Endothelial cell of umbilical vein (primary cell): Measurements from ENCODE around the gene METTL24. TPM values are rescaled to one million over a fixed set of nuclear protein-coding genes. Genes with fewer than 3 reads are reported as not detected.

Source experiments
- BruUV-seq: library from RNA; stranded (reverse); fragments of 400-500 nt; replicated peaks from 2 replicates; lab custom pipeline; 2021; lab: Mats Ljungman, UMichigan
- CTCF ChIA-PET: fragments of 300-600, 350-600 bp; sonication (Branson Sonifier 250); formaldehyde crosslinking; loops from one replicate; lab custom pipeline; 2021; ENCODE audit warnings: antibody characterized with exemption, inconsistent platforms; lab: Charles Lee
- POLR2A ChIA-PET: fragments of 300-600, 350-600 bp; sonication (Branson Sonifier 250); formaldehyde crosslinking; loops from one replicate; lab custom pipeline; 2021; ENCODE audit warnings: antibody characterized with exemption, inconsistent platforms; lab: Charles Lee
- DNase-seq: peaks from one replicate; pipeline ENCODE4 v3.0.0-alpha.2; 2011; ENCODE audit warnings: low read depth, low spot score
- FAIRE-seq: peaks from 2 replicates; lab custom pipeline; 2011; peaks lifted over from hg19 to GRCh38; lab: Jason Lieb, UNC
- H2AFZ ChIP-seq: 2 replicates; pipeline ENCODE4 v1.6.0; 2012; ENCODE audit warnings: low read depth, low read length, control low read depth, inconsistent platforms
- H3K27ac ChIP-seq: 2 replicates; pipeline ENCODE4 v1.5.1; 2011; ENCODE audit warnings: low read depth, mild to moderate bottlenecking, control low read depth, low read length, moderate library complexity; ENCODE audit not compliant: insufficient read depth
- H3K27me3 ChIP-seq, 2 experiments: 2 replicates each; pipeline versions ENCODE4 v1.6.0 to v1.6.1; 2011; ENCODE audit warnings: low read length in 2 of 2, mixed read lengths in 1 of 2; ENCODE audit not compliant: control insufficient read depth in 2 of 2, insufficient read depth in 2 of 2
- H3K36me3 ChIP-seq, 2 experiments: 2 replicates in 1 of 2; 3 replicates in 1 of 2; pipeline ENCODE4 v1.5.1; 2011; ENCODE audit warnings: low read length in 2 of 2, mild to moderate bottlenecking in 1 of 2, moderate library complexity in 1 of 2; ENCODE audit not compliant: control insufficient read depth in 2 of 2, insufficient read depth in 2 of 2; ENCODE audit errors: extremely low read depth in 1 of 2
- H3K4me1 ChIP-seq: 3 replicates; pipeline ENCODE4 v1.5.1; 2011; ENCODE audit warnings: mild to moderate bottlenecking, low read length; ENCODE audit not compliant: control insufficient read depth, insufficient read depth; ENCODE audit errors: extremely low read depth
- H3K4me2 ChIP-seq: 2 replicates; pipeline ENCODE4 v1.6.1; 2011; ENCODE audit warnings: low read length, control low read depth, mixed read lengths; ENCODE audit not compliant: insufficient read depth
- H3K4me3 ChIP-seq, 3 experiments: fragments of 200-600 bp in 1 of 3; sonication (generic), shearing (Covaris generic) in 1 of 3; replicated peaks in 1 of 3; 2 replicates each; pipeline ENCODE4 v1.5.1; 2011 to 2016; ENCODE audit warnings: control low read depth in 3 of 3, low read length in 3 of 3, mild to moderate bottlenecking in 2 of 3, inconsistent platforms in 1 of 3, low read depth in 1 of 3, moderate library complexity in 1 of 3; ENCODE audit not compliant: insufficient read depth in 1 of 3
- H3K79me2 ChIP-seq: 2 replicates; pipeline ENCODE4 v1.6.0; 2012; ENCODE audit warnings: low read length, inconsistent platforms; ENCODE audit not compliant: control insufficient read depth, insufficient read depth
- H3K9ac ChIP-seq: replicated peaks from 2 replicates; pipeline ENCODE3; 2011; ENCODE audit warnings: low read length, control low read depth; ENCODE audit not compliant: insufficient read depth; ENCODE audit errors: extremely low read depth
- H3K9me1 ChIP-seq: replicated peaks from 3 replicates; pipeline ENCODE4 v1.6.0; 2011; ENCODE audit warnings: mild to moderate bottlenecking, low read length; ENCODE audit not compliant: control insufficient read depth, insufficient read depth; ENCODE audit errors: extremely low read depth
- H3K9me3 ChIP-seq: replicated peaks from 2 replicates; pipeline ENCODE4 v1.5.1; 2012; ENCODE audit warnings: low read length, inconsistent platforms; ENCODE audit not compliant: control insufficient read depth, insufficient read depth
- H4K20me1 ChIP-seq: replicated peaks from 2 replicates; pipeline ENCODE3; 2011; ENCODE audit warnings: mild to moderate bottlenecking, low read length; ENCODE audit not compliant: control insufficient read depth, insufficient read depth; ENCODE audit errors: extremely low read depth
- CTCF ChIP-seq, 2 donors: IDR thresholded peaks; 1 replicate in 1 of 2; 2 replicates in 1 of 2; pipeline ENCODE4 v1.5.1; 2011; ENCODE audit warnings: low read length in 2 of 2, mild to moderate bottlenecking in 2 of 2, moderate library complexity in 2 of 2, control low read depth in 1 of 2, inconsistent platforms in 1 of 2, low read depth in 1 of 2; ENCODE audit not compliant: insufficient read depth in 1 of 2; ENCODE audit errors: extremely low read depth in 1 of 2
- EZH2 ChIP-seq: IDR thresholded peaks from 2 replicates; pipeline ENCODE4 v1.6.1; 2012; ENCODE audit warnings: borderline replicate concordance, low read depth, mild to moderate bottlenecking, moderate library complexity, low read length, inconsistent platforms; ENCODE audit not compliant: severe bottlenecking
- FOS ChIP-seq: IDR thresholded peaks from 2 replicates; pipeline ENCODE4 v1.6.1; 2011; ENCODE audit warnings: mild to moderate bottlenecking, low read length, moderate library complexity, borderline replicate concordance; ENCODE audit not compliant: insufficient read depth
- GATA2 ChIP-seq: IDR thresholded peaks from 2 replicates; pipeline ENCODE4 v1.7.0; 2011; ENCODE audit warnings: low read depth, mild to moderate bottlenecking, moderate library complexity, mixed read lengths, low read length; ENCODE audit not compliant: insufficient read length, insufficient read depth
- JUN ChIP-seq: IDR thresholded peaks from 2 replicates; pipeline ENCODE4 v1.6.1; 2011; ENCODE audit warnings: borderline replicate concordance, low read depth; ENCODE audit not compliant: insufficient read length, insufficient read depth
- MYC ChIP-seq: IDR thresholded peaks from one replicate; pipeline ENCODE4 v1.6.1; 2011; ENCODE audit warnings: mild to moderate bottlenecking, low read depth, low read length
- POLR2A ChIP-seq: IDR thresholded peaks from 2 replicates; pipeline ENCODE4 v1.6.1; 2012; ENCODE audit warnings: low read depth, mild to moderate bottlenecking, control low read depth, low read length
- POLR2AphosphoS5 ChIP-seq: IDR thresholded peaks from 2 replicates; pipeline ENCODE4 v1.6.1; 2012; ENCODE audit warnings: low read depth, mild to moderate bottlenecking, control low read depth, low read length, moderate library complexity; ENCODE audit not compliant: insufficient read depth
- dilution Hi-C: fragments of 300-500 bp; cut with MboI; formaldehyde crosslinking; loops from one replicate; pipeline ENCODE4 v1.15.0; 2019; ENCODE audit warnings: low sequenced_read_pairs; ENCODE audit not compliant: extremely low pct_ligation_motif_present
- intact Hi-C: fragments of 100-400 bp; cut with micrococcal nuclease; formaldehyde crosslinking; loops from one replicate; pipeline ENCODE4 v1.10.0; 2022
- polyA plus RNA-seq, 4 experiments: library from polyadenylated mRNA; depleted of rRNA in 3 of 4; stranded (reverse) in 3 of 4; unstranded in 1 of 4; fragments of >200 nt; gene quantifications; 2 replicates each; pipeline versions ENCODE4 v1.2.1 to v1.2.3, GENCODE V29; 2011 to 2012; ENCODE audit warnings: missing spikeins in 1 of 4
- total RNA-seq: library from RNA; stranded (reverse); gene quantifications from 2 replicates; pipeline ENCODE4 v1.2.3, GENCODE V29; 2021

METTL24 gene
- total and polyA plus RNA-seq, 2 donors (not counting 3 experiments of a cell fraction or from before 2014, with no cell fraction given) = not detected

GRCh38 chr6:110320307-110320706 is 37.8 kb downstream of the METTL24 start:
- H3K4me1 ChIP-seq = no peaks in the 10 kb centered on the region
- H3K4me2 ChIP-seq = no peak overlapping the region
- ChIA-PET POLR2A (no interaction called here), CTCF (interaction anchor here (1.9 kb wide), 1 partner anchor 25 kb away, joined by 5 read pairs; no protein-coding TSS in a partner anchor)
- H3K4me3 ChIP-seq = no peak overlapping the region
- no peaks in the 10 kb centered on the region for H3K9me3 ChIP-seq
- H4K20me1 ChIP-seq = no peaks in the 10 kb centered on the region
- H3K27me3 ChIP-seq = peaks cover 7% of the 10 kb centered on the region in 2 experiments
- no peak overlapping the region for H2AFZ ChIP-seq
- FAIRE-seq (no peak), DNase-seq (no peak)
- no peaks in the 10 kb centered on the region for H3K9me1 ChIP-seq
- intact Hi-C loops = no loop called here
- H3K27ac ChIP-seq = no peak overlapping the region
- H3K9ac ChIP-seq = no peak overlapping the region
- dilution Hi-C loops = no loop called here
- H3K36me3 ChIP-seq = no peaks in the 10 kb centered on the region
- TF ChIP-seq FOS (no peak), POLR2A (no peak), CTCF (IDR thresholded peaks at IDR 0.05; ENCODE audit: extremely low read depth in 1 of 2, insufficient read depth in 1 of 2, low read depth in 1 of 2, low read length in 2 of 2) (no peak), GATA2 (no peak), MYC (no peak), EZH2 (no peak), JUN (no peak), POLR2AphosphoS5 (no peak)
- no TSS peak for BruUV-seq
- H3K79me2 ChIP-seq = no peaks in the 10 kb centered on the region
